GM21367 (cell line): Measurements from ENCODE around the gene LRBA.
"Not testable (repeated sequence)": the region's sequence is repeated elsewhere in the genome, so short reads cannot be mapped to it uniquely, and the experiment has no call there.

Experiments used
- ATAC-seq: cut with Tn5 transposase; IDR thresholded peaks from one replicate; pipeline ENCODE4 v1.9.1; 2021; ENCODE audit not compliant: unreplicated experiment

The LRBA gene

GRCh38 chr4:150578745-150579501, 436.2 kb downstream of the LRBA start:
- ATAC-seq: no peak

- ATAC-seq: no peak
These were observed 437.3 kb downstream of the LRBA start for GRCh38 chr4:150577796-150578195.

- ATAC-seq: no peak
These were observed 440.4 kb downstream of the LRBA start for GRCh38 chr4:150574678-150575077.

- no peak for ATAC-seq
These were observed 441.6 kb downstream of the LRBA start for GRCh38 chr4:150573534-150573933.

GRCh38 chr4:150572704-150573504, 442.2 kb downstream of the LRBA start:
- no peak for ATAC-seq

- no peak for ATAC-seq
These were observed 444.2 kb downstream of the LRBA start for GRCh38 chr4:150570862-150571261.

- no peak for ATAC-seq
These were observed 445.0 kb downstream of the LRBA start for GRCh38 chr4:150569998-150570535.

DNA sequence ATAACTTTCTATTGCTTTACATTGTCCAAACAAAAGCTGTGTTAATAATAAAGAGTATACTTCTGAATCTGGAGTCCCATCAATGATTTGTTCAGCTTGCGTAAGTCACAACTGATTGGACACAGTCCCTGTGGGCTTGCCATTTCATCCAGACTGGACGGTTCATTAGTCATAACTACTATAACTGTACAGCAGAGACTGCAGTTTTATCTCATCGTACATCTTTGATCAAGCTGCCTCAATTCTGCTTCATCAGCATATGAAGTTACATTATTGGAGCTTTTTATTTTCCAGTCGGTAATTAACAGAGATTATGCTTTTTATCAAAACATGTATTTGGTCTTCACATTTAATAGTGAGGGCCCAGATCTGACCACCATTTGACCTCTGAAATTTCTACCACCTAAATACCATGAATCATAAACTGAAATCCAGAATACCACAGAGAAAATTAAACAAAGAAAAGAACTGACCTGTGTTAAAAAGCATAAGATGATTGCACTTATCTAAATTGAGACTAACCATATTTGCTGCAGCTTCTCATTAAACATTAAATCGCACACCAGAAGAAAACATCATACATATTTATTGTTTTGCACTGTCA, 445.6 kb downstream of the LRBA start:
- no peak for ATAC-seq

DNA sequence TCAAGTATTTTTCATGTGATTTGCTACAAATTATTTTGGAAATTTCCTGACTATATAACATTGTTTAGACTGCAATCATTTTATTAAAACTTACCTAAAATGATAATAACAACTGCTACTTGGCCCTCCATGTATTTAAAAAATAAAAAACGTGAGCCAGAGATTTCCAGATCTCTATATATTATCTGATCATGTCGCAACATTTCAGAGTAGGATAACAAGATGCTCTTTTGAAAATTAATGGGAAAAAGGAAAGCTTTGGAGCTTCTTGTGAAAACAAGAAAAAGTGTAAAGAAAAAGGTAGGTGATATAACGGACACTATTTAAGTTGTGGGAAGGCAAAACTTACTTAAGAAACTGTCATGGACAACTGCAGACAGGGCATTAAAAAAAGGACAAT, 448.0 kb downstream of the LRBA start:
- no peak for ATAC-seq

GRCh38 chr4:150564967-150565366, 450.1 kb downstream of the LRBA start:
- not testable (repeated sequence) for ATAC-seq

DNA sequence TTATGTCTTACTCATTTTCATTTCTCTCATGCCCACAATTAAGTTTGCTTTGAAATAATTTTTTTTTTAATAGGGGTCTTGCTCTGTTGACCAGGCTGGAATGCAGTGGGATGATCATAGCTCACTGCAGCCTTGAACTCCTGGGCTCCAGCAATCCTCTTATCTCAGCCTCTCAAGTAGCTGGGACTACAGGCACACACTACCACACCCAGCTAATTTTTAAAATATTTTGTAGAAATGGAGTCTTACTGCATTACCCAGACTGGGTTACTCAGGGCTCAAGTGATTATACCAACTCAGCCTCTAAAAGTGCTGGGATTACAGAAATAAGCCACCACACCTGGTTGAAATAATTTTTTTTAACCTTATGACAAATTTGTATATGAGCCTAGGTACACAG, 452.3 kb downstream of the LRBA start:
- no peak for ATAC-seq

DNA sequence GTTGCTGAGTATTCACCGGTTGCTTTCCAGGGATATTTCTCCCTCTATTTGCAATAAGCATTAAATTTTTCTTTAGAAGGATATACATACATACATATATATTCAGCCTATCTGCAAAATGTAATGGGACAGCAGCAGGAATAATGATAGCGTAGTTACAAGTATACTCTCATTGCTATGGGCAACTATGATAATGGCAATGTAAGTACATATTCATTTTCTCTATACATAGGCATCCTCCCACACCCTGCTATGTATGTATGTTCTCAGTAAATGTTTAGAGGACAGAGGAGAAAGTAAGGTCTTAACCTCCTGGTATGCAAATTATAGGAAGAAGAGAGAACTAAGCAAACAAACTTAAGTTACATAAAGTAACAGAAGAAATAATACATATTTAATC, 452.8 kb downstream of the LRBA start:
- ATAC-seq: no peak

DNA sequence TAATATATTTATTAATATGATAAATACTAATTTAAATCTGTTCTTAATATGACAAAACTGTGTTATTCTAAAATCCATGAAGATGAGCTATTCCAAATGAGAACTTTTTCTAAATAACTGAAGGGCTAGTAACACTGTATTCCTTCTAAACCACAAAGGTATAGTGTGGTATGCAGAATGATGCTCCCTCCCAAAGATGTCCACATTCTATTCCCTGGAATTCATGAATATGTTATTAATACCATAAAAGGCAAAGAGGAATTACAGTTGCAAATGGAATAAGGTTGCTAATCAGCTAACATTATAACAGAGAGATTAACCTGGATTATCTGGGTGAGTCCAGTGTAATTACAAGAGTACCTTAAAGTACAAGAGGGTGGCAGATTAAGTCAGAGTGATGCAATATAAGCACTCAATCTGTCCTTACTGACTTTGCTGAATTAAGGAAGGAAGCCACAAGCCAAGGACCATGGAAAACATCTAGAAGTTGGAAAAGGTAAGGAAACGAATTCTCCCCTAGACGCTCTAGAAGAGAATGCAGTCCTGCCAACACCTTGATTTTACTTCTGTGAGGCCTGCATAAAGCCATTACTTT, 453.8 kb downstream of the LRBA start:
- ATAC-seq: no peak

DNA sequence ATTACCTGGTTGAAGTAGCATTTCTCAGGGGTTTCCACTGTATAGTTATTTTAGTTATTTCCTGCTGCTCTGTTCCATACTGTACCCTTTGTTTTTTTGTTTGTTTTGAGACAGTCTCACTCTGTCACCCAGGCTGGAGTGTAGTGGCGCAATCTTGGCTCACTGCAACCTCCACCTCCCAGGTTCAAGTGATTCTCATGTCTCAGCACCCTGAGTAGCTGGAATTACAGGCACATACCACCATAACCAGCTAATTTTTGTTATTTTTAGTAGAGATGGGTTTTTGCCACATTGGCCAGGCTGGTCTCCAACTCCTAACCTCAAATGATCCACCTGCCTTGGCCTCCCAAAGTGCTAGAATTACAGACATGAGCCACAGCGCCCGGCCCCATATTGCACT, 457.3 kb downstream of the LRBA start:
- not testable (repeated sequence) for ATAC-seq

DNA sequence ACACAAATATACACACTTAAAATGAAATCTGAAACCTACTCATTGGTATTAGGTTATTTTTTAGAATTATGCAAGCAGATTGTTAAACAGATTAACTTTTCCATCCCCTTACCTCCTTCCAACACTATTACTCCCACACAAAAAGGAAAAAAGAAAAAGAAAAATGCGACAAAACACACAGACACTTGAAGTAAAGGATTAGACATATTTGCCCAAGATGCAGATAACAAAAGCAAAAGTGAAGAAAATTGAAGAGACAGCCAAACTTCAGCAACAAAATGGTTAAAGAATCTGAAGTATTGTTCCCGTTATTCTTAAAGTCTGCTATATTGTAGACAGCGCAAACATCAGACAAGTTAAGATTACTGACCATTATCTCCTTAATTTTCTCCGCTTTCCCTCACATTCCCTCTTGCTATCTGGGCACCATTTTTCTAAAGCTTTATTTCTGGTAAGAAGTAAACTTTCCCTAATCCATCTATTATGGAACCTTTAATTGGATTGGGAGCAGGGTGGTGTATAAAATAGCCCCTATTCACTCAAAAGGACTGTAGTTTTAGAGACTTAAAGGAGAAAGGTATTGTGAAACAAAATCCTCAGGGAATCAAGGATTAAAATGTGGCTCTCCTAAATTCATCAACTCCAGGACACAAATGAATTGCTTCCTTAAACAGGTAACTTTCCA, 467.8 kb downstream of the LRBA start:
- ATAC-seq: no peak

- ATAC-seq: no peak
These were observed 468.8 kb downstream of the LRBA start for GRCh38 chr4:150546286-150546685.

DNA sequence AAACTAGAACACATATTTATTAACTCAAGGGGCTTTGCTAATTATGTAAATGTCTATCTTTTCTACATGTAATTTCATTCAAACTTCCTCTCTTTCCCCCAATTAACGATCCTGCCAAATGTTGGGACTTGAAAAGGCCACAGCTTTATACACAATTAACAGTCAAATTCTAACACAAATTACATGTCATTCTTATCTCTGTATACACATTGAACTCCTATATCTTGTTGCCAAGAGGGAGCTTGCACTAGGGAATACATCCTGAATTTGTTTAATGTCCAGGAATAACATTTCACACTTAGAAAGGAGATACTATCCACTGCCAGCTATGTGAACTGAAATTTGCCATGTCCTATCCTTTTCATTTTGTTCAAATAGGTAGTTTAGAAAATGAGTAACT, 472.0 kb downstream of the LRBA start:
- no peak for ATAC-seq

- no peak for ATAC-seq
These were observed 473.4 kb downstream of the LRBA start for GRCh38 chr4:150541681-150542080.

- no peak for ATAC-seq
These were observed 474.1 kb downstream of the LRBA start for GRCh38 chr4:150540959-150541360.

DNA sequence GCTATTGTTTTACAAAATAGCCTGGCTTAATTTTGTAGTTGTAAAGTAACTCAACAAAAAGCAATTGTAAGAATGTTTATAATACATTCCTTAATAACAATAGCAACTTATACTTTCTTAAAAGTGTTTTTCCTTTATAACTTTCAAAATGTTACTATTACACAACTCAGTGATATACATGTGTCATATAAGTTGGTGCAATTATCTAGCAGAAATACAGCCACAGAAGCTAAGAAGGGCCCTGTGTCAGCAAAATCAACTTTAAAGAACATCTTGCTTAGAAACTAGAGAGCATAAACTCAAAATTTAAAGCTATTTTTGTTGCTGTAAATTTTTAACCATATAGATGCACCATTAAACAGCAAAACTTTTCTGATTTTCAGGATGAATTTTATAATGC, 474.5 kb downstream of the LRBA start:
- ATAC-seq: no peak

DNA sequence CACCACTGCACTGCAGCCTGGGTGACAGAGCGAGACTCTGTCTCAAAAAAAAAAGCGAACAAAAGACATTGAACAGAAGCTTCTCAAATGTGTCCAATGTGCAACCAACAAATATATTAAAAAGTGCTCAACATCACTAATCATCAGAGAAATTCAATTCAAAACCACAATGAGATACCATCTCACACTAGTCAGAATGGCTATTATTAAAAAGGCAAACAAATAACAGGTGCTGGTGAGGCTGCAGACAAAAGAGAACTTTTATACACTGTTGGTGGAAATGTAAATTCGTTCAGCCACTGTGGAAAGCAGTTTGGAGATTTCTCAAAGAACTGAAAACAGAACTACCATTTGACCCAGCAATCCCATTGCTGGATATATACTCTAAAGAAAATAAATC, 477.2 kb downstream of the LRBA start:
- not testable (repeated sequence) for ATAC-seq
